Measurements from ENCODE around the gene VSTM1. TPM values are rescaled to one million over a fixed set of nuclear protein-coding genes. Genes with fewer than 3 reads are reported as not detected.

The VSTM1 gene
- total RNA-seq, 4 donors from 2014 or later, result not detected

GRCh38 chr19:53999694-54000093 is 64.0 kb downstream of the VSTM1 start:
- WGBS, 2 donors, result 63 to 72% methylated on average over 3 to 4 of the region's 5 CpGs
- TF ChIP-seq CTCF (IDR thresholded peaks at IDR 0.05) (no peak), POLR2A (IDR thresholded peaks at IDR 0.05) (no peak)
- Histone ChIP-seq H3K27ac (no peak overlapping the region), H3K27me3 (peaks cover 0 to 94% (median 0%) of the 10 kb centered on the region in 4 donors), H3K36me3 (no peaks in the 10 kb centered on the region), H3K9me3 (no peaks in the 10 kb centered on the region), H3K4me3 (no peak overlapping the region), H3K4me1 (no peaks in the 10 kb centered on the region)
- no peak for DNase-seq
- intact Hi-C loops (cut with DNase I), result no loop called here

GRCh38 chr19:53998223-53998622 is 65.5 kb downstream of the VSTM1 start:
- no peaks in the 10 kb centered on the region for H3K9me3 ChIP-seq
- no peaks in the 10 kb centered on the region for H3K4me1 ChIP-seq
- no peak for DNase-seq
- H3K27me3 ChIP-seq, result peaks cover 0 to 94% (median 0%) of the 10 kb centered on the region in 4 donors
- H3K27ac ChIP-seq, result no peak overlapping the region
- H3K36me3 ChIP-seq, result no peaks in the 10 kb centered on the region
- no peak for TF ChIP-seq CTCF (IDR thresholded peaks at IDR 0.05)
- TF ChIP-seq POLR2A (IDR thresholded peaks at IDR 0.05), result no peak
- no peak overlapping the region for H3K4me3 ChIP-seq
- 33 to 42% methylated on average over 4 to 7 of the region's 7 CpGs for WGBS, 2 donors
- intact Hi-C loops (cut with DNase I), result no loop called here

GRCh38 chr19:53994811-53995210 is 68.9 kb downstream of the VSTM1 start:
- Histone ChIP-seq H3K27me3 (peaks cover 0 to 90% (median 9%) of the 10 kb centered on the region in 4 donors), H3K4me1 (peaks cover 3 to 13% (median 5%) of the 10 kb centered on the region in 3 donors), H3K9me3 (no peaks in the 10 kb centered on the region), H3K36me3 (no peaks in the 10 kb centered on the region), H3K4me3 (no peak overlapping the region), H3K27ac (no peak overlapping the region)
- no peak for DNase-seq
- TF ChIP-seq CTCF (IDR thresholded peaks at IDR 0.05) (no peak), POLR2A (IDR thresholded peaks at IDR 0.05) (no peak)
- intact Hi-C loops (cut with DNase I), result no loop called here
- 72 to 76% methylated on average over 5 of the region's 5 CpGs for WGBS, 2 donors

- no peak for DNase-seq
- H3K4me3 ChIP-seq, result no peak overlapping the region
- H3K27me3 ChIP-seq, result peaks cover 0 to 88% (median 9%) of the 10 kb centered on the region in 4 donors
- peaks cover 3 to 13% (median 5%) of the 10 kb centered on the region in 3 donors for H3K4me1 ChIP-seq
- TF ChIP-seq POLR2A (IDR thresholded peaks at IDR 0.05) (no peak), CTCF (IDR thresholded peaks at IDR 0.05) (no peak)
- WGBS, 2 donors, result 40 to 62% methylated on average over 3 of the region's 3 CpGs
- no peaks in the 10 kb centered on the region for H3K36me3 ChIP-seq
- intact Hi-C loops (cut with DNase I), result no loop called here
- H3K27ac ChIP-seq, result no peak overlapping the region
- no peaks in the 10 kb centered on the region for H3K9me3 ChIP-seq
Observed at GRCh38 chr19:53993448-53993847, 70.2 kb downstream of the VSTM1 start.

- Histone ChIP-seq H3K9me3 (no peaks in the 10 kb centered on the region), H3K4me3 (no peak overlapping the region), H3K4me1 (peaks cover 3 to 13% (median 5%) of the 10 kb centered on the region in 3 donors), H3K36me3 (no peaks in the 10 kb centered on the region), H3K27me3 (peaks cover 0 to 89% (median 9%) of the 10 kb centered on the region in 4 donors), H3K27ac (no peak overlapping the region)
- 19 to 30% methylated on average over 4 to 13 of the region's 43 CpGs for WGBS, 2 donors
- TF ChIP-seq CTCF (IDR thresholded peaks at IDR 0.05) (no peak), POLR2A (IDR thresholded peaks at IDR 0.05) (no peak)
- intact Hi-C loops (cut with DNase I), result no loop called here
- DNase-seq, result no peak
Observed at GRCh38 chr19:53992815-53993214, 70.9 kb downstream of the VSTM1 start.

Measured in esophagus squamous epithelium (tissue), 5 donors.